AG20443 (cell line): ENCODE data around the gene MAP7.
"Not testable (repeated sequence)": the region's sequence is repeated elsewhere in the genome, so short reads cannot be mapped to it uniquely, and the experiment has no call there.

Experiments used
- DNase-seq: peaks from one replicate; pipeline ENCODE4 v3.0.0; 2012; ENCODE audit warnings: low spot score, mixed read lengths

MAP7 gene

GRCh38 chr6:136502786-136503185 lies 47.4 kb downstream of the MAP7 start:
- DNase-seq = no peak

- no peak for DNase-seq
Observed at GRCh38 chr6:136501514-136501913, 48.7 kb downstream of the MAP7 start.

- DNase-seq = no peak
Observed at GRCh38 chr6:136501096-136501495, 49.1 kb downstream of the MAP7 start.

- DNase-seq = no peak
Observed at GRCh38 chr6:136500414-136500813, 49.8 kb downstream of the MAP7 start.

- no peak for DNase-seq
Observed at GRCh38 chr6:136499370-136499769, 50.9 kb downstream of the MAP7 start.

GRCh38 chr6:136496449-136496848 lies 53.8 kb downstream of the MAP7 start:
- DNase-seq = not testable (repeated sequence)

- DNase-seq = no peak
Observed at GRCh38 chr6:136494710-136495109, 55.5 kb downstream of the MAP7 start.

GRCh38 chr6:136494059-136494458 lies 56.2 kb downstream of the MAP7 start:
- no peak for DNase-seq

- no peak for DNase-seq
Observed at GRCh38 chr6:136492409-136492808, 57.8 kb downstream of the MAP7 start.

GRCh38 chr6:136491754-136492153 lies 58.5 kb downstream of the MAP7 start:
- DNase-seq = no peak

GRCh38 chr6:136491251-136491650 lies 59.0 kb downstream of the MAP7 start:
- no peak for DNase-seq

- not testable (repeated sequence) for DNase-seq
Observed at GRCh38 chr6:136489689-136490033, 60.6 kb downstream of the MAP7 start.

- DNase-seq = peak; percentile 40
Observed at GRCh38 chr6:136487759-136488425, 62.3 kb downstream of the MAP7 start.

GRCh38 chr6:136486357-136486756 lies 63.9 kb downstream of the MAP7 start:
- DNase-seq = no peak

- no peak for DNase-seq
Observed at GRCh38 chr6:136483906-136484305, 66.3 kb downstream of the MAP7 start.

- not testable (repeated sequence) for DNase-seq
Observed at GRCh38 chr6:136483005-136483404, 67.2 kb downstream of the MAP7 start.

GRCh38 chr6:136477548-136477947 lies 72.7 kb downstream of the MAP7 start:
- no peak for DNase-seq

- no peak for DNase-seq
Observed at GRCh38 chr6:136475686-136476085, 74.5 kb downstream of the MAP7 start.

- no peak for DNase-seq
Observed at GRCh38 chr6:136474241-136474640, 76.0 kb downstream of the MAP7 start.

- DNase-seq = no peak
Observed at GRCh38 chr6:136471922-136472321, 78.3 kb downstream of the MAP7 start.

- no peak for DNase-seq
Observed at GRCh38 chr6:136471372-136471771, 78.8 kb downstream of the MAP7 start.

- no peak for DNase-seq
Observed at GRCh38 chr6:136470044-136470443, 80.2 kb downstream of the MAP7 start.

- DNase-seq = no peak
Observed at GRCh38 chr6:136469154-136469553, 81.1 kb downstream of the MAP7 start.

- DNase-seq = no peak
Observed at GRCh38 chr6:136468711-136469110, 81.5 kb downstream of the MAP7 start.

- no peak for DNase-seq
Observed at GRCh38 chr6:136467186-136467585, 83.0 kb downstream of the MAP7 start.
